ACC112 (cell line): Measurements from ENCODE around the gene CFC1B.
"Not testable (repeated sequence)": the region's sequence is repeated elsewhere in the genome, so short reads cannot be mapped to it uniquely, and the experiment has no call there.

Experiments used
- H2AFZ ChIP-seq: fragments of 200-600 bp; sonication (generic); one replicate; pipeline ENCODE4 v1.6.0; 2017; ENCODE audit warnings: antibody characterized with exemption, low read length; ENCODE audit not compliant: unreplicated experiment
- H3K27ac ChIP-seq: fragments of 200-600 bp; sonication (generic); 2 replicates; pipeline ENCODE4 v1.5.1; 2014; ENCODE audit warnings: low read depth, mild to moderate bottlenecking, antibody characterized with exemption, low read length, moderate library complexity
- H3K27me3 ChIP-seq: fragments of 200-600 bp; sonication (generic); 2 replicates; pipeline ENCODE4 v1.6.1; 2014; ENCODE audit warnings: mild to moderate bottlenecking, antibody characterized with exemption, low read length, moderate library complexity, mixed read lengths; ENCODE audit not compliant: insufficient read depth
- H3K36me3 ChIP-seq: fragments of 200-600 bp; sonication (generic); 2 replicates; pipeline ENCODE4 v1.6.1; 2016; ENCODE audit warnings: mild to moderate bottlenecking, antibody characterized with exemption, low read length, moderate library complexity, mixed read lengths; ENCODE audit not compliant: insufficient read depth
- H3K4me1 ChIP-seq: fragments of 200-600 bp; sonication (generic); one replicate; pipeline ENCODE4 v1.6.1; 2016; ENCODE audit warnings: low read length, mixed read lengths; ENCODE audit not compliant: insufficient read depth, unreplicated experiment, control insufficient read depth
- H3K4me3 ChIP-seq: fragments of 200-600 bp; sonication (generic); 2 replicates; pipeline ENCODE4 v1.5.1; 2014; ENCODE audit warnings: mild to moderate bottlenecking, low read depth, low read length
- H3K79me2 ChIP-seq: fragments of 200-600 bp; sonication (generic); one replicate; pipeline ENCODE4 v1.6.0; 2016; ENCODE audit warnings: low read length; ENCODE audit not compliant: control insufficient read depth, unreplicated experiment, insufficient read depth

The CFC1B gene

DNA sequence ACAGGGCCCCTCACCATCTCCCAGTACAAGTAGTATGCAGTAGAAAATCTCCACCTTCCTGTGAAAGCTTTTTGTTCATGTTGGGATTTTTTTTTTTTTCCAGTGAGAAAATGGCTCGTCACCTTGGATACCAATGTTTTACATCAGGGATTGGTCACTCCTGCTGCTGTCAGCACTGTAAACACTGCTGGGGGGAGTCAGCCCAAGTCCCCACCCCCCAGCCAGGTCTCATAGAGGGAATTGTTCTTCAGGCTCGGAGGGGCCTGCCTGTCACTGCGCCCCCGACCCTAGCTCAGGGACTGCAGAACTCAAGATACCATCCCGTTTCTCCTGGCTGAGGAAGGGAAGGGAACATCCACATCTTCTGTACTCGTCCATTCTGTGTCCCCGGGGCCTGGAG, at the start of gene CFC1B:
TSS of gene CFC1B (plus strand) at position 231 of the 400 bp plus-strand sequence. CDS start 263 bp downstream, outside the sequence.
- H3K27me3 ChIP-seq, H3K27ac ChIP-seq, H3K79me2 ChIP-seq, H3K36me3 ChIP-seq, H2AFZ ChIP-seq, H3K4me3 ChIP-seq, H3K4me1 ChIP-seq: not testable (repeated sequence)

DNA sequence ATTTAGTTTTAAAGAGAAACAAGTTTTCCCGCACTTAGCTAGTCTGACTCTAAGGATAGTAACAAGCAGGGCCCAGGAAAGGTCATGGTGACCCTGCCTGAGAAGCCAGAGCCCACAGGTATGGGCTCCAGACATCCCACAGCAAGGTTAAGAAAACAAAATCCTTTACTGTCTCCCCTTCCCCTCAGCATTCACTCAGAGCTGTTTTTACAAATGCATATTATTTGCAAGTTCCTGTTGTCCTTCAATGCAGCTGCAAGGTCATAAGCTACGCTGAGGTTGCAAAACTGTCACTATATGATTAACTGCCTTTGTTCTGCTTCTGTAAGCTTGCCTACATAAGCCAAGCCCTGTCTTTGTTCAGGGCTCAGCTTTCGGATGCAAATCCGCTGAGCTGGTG, 29.9 kb upstream of the CFC1B start:
- not testable (repeated sequence) for H3K27ac ChIP-seq, H3K36me3 ChIP-seq, H3K79me2 ChIP-seq, H3K4me1 ChIP-seq, H3K4me3 ChIP-seq, H2AFZ ChIP-seq, H3K27me3 ChIP-seq

DNA sequence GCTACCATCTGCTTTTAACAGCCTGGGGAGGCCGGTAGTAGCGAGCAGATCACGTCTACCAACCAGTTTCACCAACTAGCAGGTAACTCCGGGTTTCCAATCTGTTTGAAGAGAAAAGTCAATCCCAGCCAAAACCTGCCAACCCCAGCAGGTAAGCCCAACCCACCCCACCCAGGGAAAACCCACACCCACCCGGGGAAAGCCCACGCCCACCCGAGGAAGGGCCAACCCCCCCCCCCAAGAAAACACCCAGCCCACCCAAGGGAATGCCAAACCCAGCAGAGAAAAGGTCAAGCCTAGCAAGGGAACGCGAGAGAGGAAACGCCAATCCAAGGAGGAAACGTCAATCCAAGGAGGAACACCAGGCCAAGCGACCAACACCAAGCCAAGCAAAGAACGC, 11.8 kb upstream of the CFC1B start, which contains the start of gene POTEI:
TSS of gene POTEI (minus strand) at position 101 of the 400 bp plus-strand sequence. CDS start at position 8, 93 bp downstream.
- not testable (repeated sequence) for H3K27me3 ChIP-seq, H3K79me2 ChIP-seq

DNA sequence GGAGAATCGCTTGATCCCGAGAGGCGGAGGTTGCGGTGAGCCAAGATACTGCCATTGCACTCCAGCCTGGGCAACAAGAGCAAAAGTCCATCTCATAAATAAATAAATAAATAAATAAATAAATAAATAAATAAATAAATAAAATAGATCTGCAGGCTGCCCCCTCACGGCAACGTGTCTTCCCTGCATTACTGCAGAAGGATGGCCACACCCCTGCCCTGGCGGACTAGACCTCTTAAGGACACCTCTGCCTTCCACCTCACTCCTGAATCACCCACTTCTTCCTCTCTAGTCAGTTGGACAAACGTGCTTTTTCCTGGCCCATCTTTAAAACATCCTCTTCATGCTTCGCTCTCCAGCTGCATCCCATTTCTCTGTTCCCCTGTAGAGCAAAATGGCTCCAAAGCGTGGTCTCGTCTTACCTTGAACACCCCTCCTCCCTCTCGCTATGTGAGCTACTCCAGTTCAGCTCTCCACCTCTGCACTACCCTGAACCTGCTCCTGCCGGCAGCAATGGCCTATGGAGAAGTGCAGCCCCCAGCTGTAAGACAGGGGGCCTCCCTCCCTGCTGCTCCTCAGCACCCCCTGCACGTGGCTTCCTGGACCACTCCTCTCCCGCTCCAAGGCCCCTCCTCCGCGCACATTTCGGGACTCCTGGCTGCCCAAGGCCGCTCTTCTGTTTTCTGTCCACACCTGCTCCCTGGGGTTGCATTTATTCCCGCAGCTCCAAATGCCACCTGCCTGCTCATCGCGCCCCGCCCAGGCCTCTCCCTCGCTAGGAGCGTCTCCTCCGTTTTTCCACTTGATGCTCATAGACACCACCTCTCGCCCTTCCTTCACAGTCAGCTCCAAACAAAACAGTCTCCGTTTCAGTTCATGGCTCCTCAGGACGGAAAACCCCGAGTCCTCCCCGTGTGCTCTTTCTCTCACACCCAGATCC, 9.9 kb upstream of the CFC1B start:
- H3K79me2 ChIP-seq, H3K36me3 ChIP-seq, H2AFZ ChIP-seq, H3K4me1 ChIP-seq, H3K4me3 ChIP-seq, H3K27ac ChIP-seq, H3K27me3 ChIP-seq: not testable (repeated sequence)

More for the DNA sequence above, 11.8 kb upstream of the CFC1B start, which contains the start of gene POTEI:
- not testable (repeated sequence) for H3K27ac ChIP-seq, H3K4me3 ChIP-seq, H3K36me3 ChIP-seq, H3K4me1 ChIP-seq, H2AFZ ChIP-seq

DNA sequence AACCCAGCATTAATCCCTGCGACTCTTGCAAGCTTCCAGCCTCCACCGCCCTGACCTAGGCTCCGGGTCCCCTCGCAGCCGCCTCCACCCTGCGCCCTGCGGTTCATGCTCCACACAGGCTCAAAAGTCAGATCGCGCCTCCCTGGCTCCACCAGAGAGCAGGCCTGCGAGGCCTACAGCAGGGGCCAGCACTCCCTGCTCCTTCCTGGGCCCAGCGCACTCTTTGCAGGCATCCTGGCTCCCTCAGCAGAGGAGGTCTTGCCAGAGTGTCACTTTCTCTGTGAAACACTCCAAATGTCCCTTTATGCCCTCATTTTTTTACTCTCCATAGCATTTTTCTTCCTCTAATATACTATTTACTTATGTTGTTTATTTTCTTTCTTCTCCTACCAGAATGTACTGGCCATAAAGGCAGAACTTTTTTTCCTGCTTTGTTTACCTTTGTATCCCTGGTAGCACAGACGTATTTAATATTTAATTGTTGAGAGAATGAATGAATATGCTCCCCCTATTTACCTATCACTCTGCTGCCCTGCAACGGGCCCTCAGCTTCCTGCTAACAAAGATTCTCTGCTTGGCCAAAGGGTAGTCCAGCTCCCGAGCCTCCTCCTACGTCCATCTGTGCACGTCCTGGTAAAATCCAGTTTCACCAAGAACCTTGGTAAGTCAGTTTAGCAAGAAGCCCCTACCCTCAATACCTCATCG, 9.1 kb upstream of the CFC1B start:
- not testable (repeated sequence) for H2AFZ ChIP-seq, H3K27me3 ChIP-seq, H3K79me2 ChIP-seq, H3K27ac ChIP-seq, H3K36me3 ChIP-seq, H3K4me1 ChIP-seq, H3K4me3 ChIP-seq

DNA sequence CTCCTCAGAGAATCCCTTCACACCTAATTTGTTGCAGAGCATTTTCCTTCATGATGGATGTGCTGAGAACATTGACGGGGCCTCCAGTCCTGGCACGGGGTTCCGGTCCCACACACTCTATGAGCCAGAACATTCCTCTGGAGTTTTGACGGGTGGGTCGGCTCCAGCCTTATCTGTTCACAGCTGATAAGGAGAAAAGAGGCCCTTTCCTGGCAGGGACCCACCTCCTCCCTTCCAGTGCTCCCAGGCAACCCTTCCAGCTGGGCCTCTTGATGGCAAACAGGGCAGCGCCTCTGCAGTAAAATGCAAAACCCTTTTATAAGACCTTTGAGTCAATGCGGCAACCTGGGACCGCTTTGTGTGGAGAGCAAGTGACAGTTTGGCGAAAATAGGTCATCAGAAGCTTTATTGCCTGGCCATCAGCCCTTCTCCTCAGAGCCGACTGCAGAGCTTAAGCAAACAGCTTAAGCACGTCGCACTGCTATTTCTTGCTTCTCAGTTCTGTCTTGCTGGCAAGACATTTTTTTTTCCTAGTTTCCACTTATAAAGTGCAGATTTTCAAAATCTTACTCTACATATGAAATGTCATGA, 2.4 kb upstream of the CFC1B start:
- H3K4me3 ChIP-seq, H3K27me3 ChIP-seq, H3K79me2 ChIP-seq, H3K27ac ChIP-seq, H3K36me3 ChIP-seq, H2AFZ ChIP-seq, H3K4me1 ChIP-seq: not testable (repeated sequence)

DNA sequence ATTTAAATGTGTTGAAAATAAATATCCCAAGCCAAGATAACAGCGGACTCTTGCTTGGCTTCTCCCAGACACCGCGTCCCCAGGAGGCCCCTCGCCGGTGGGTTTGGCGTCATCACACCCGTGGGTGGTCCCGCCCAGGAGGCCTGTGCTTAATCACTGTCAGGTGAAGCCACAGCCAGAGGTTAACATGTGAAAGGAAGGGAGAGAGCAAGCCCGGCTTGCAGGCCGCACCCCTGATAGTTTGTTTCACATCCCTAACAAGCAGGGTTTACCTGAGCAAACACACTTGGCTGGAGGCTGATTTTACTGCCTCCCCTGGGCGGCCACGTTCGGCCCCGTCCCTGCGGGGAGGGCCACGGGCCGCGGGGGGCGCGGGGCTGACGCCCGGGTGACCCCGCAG, 1.4 kb downstream of the CFC1B start:
- not testable (repeated sequence) for H3K4me3 ChIP-seq, H2AFZ ChIP-seq, H3K79me2 ChIP-seq, H3K27me3 ChIP-seq, H3K4me1 ChIP-seq, H3K36me3 ChIP-seq, H3K27ac ChIP-seq

DNA sequence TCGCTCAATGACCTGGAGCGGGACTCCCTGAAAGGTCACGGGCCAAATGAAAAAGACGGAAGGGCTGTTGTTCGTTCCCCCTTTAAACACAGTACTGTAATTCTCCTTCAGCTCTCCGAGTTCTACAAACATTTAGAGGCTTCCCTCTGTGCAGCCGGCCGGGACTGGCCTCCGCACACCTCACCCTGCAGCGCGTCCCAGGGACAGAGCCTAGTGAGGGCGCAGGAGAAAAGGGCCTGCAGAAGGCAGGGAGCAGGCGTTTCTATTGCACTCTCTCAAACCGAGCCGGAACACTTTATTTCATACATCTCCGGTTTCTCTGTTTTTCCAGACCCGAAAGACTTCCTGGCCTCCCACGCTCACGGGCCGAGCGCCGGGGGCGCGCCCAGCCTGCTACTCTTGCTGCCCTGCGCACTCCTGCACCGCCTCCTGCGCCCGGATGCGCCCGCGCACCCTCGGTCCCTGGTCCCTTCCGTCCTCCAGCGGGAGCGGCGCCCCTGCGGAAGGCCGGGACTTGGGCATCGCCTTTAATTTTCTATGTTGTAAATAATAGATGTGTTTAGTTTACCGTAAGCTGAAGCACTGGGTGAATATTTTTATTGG, 6.4 kb downstream of the CFC1B start:
- H3K4me1 ChIP-seq, H3K27ac ChIP-seq, H3K79me2 ChIP-seq, H2AFZ ChIP-seq, H3K27me3 ChIP-seq, H3K36me3 ChIP-seq, H3K4me3 ChIP-seq: not testable (repeated sequence)

DNA sequence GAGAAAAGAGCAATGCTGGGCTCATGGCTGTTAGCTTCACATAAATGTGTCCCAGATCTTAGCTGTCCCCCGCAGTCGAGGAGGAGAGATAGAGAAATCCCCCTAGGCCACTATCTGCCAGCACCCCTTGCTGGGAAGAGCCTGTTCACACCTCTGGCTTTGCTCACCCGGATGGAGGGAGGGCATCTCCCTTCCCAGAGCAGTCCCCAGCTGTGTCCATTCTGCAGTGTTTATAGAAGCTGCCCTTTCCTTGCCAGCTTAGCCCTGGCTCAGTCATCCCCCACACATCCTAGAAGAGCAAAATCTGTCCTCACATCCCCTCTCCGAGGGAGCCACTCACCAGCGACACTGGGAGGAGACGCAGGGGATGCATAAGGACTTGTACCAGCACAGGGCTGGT, 8.5 kb downstream of the CFC1B start:
- H3K27ac ChIP-seq, H3K79me2 ChIP-seq, H3K4me1 ChIP-seq, H3K36me3 ChIP-seq, H2AFZ ChIP-seq, H3K4me3 ChIP-seq, H3K27me3 ChIP-seq: not testable (repeated sequence)

DNA sequence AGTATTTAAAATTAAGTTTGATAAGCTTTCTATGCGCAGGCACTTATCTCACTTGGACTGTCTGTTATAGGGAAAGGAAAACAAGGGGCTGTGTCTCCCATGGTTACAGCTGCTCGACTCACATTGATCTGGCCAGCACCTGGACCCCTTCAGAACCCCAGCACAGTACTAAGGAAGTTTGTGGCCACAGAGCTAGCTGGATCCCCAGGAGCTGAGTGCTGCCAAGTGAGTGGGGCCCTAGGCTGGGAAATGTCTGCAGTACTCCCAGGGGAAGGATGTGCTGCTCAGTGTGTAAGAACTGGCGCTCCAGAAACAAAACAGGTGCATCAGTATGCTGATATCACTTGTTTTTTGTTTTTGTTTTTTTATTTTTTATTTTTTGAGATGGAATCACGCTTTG, 9.2 kb downstream of the CFC1B start:
- H3K79me2 ChIP-seq, H3K4me1 ChIP-seq, H3K27ac ChIP-seq, H3K36me3 ChIP-seq, H3K27me3 ChIP-seq, H2AFZ ChIP-seq, H3K4me3 ChIP-seq: not testable (repeated sequence)
